Tibial artery (tissue), 4 donors: ENCODE data around the gene TBX4.

ENCODE experiments used
- DNase-seq, 2 donors: peaks; one replicate each; pipeline ENCODE4 v3.0.0-alpha.2; 2019
- H3K27ac ChIP-seq, 2 donors: fragments of 200-600 bp; sonication (generic) in 1 of 2; 1 replicate in 1 of 2; 2 replicates in 1 of 2; pipeline ENCODE4 v1.5.1; 2018 to 2019; ENCODE audit warnings: mild to moderate bottlenecking in 1 of 2
- H3K27me3 ChIP-seq, 2 donors: fragments of 200-600 bp; sonication (generic) in 1 of 2; one replicate each; pipeline versions ENCODE4 v1.5.1 to v1.6.0; 2016 to 2019
- H3K36me3 ChIP-seq, 3 donors: fragments of 200-600 bp; sonication (generic) in 2 of 3; one replicate each; pipeline ENCODE4 v1.5.1; 2016 to 2019; ENCODE audit warnings: mild to moderate bottlenecking in 2 of 3
- H3K4me1 ChIP-seq, 4 donors: fragments of 200-600 bp; sonication (generic) in 2 of 4; 1 replicate in 3 of 4; 2 replicates in 1 of 4; pipeline ENCODE4 v1.5.1; 2016 to 2019
- H3K4me3 ChIP-seq, 2 donors: fragments of 200-600 bp; sonication (generic) in 1 of 2; 1 replicate in 1 of 2; 2 replicates in 1 of 2; pipeline ENCODE4 v1.5.1; 2018 to 2019; ENCODE audit warnings: mild to moderate bottlenecking in 2 of 2
- H3K9me3 ChIP-seq, 3 donors: fragments of 200-600 bp; sonication (generic) in 1 of 3; one replicate each; pipeline ENCODE4 v1.5.1; 2016 to 2019
- CTCF ChIP-seq, 2 experiments: fragments of 200-600 bp in 1 of 2; fragments of 450-650 bp in 1 of 2; IDR thresholded peaks; one replicate each; pipeline ENCODE4 v1.5.1; 2017 to 2019; ENCODE audit warnings: antibody characterized with exemption in 2 of 2, mild to moderate bottlenecking in 1 of 2, moderate library complexity in 1 of 2
- intact Hi-C: fragments of 100-400 bp; cut with DNase I; formaldehyde crosslinking; loops from one replicate; pipeline ENCODE4 v1.15.0; 2023; ENCODE audit warnings: low total_unique reads

TBX4 gene

GRCh38 chr17:61528171-61528570 lies 75.9 kb downstream of the TBX4 start:
- no peaks in the 10 kb centered on the region for H3K36me3 ChIP-seq
- H3K4me3 ChIP-seq: no peak overlapping the region
- no peaks in the 10 kb centered on the region for H3K27me3 ChIP-seq
- intact Hi-C loops: no loop called here
- no peak overlapping the region for H3K27ac ChIP-seq
- peaks cover 0 to 17% (median 0%) of the 10 kb centered on the region in 4 donors for H3K4me1 ChIP-seq
- no peaks in the 10 kb centered on the region for H3K9me3 ChIP-seq
- no peak for TF ChIP-seq CTCF (IDR thresholded peaks at IDR 0.05)
- DNase-seq: no peak

- peaks cover 0 to 2% (median 0%) of the 10 kb centered on the region in 4 donors for H3K4me1 ChIP-seq
- H3K27me3 ChIP-seq: no peaks in the 10 kb centered on the region
- no peaks in the 10 kb centered on the region for H3K9me3 ChIP-seq
- H3K27ac ChIP-seq: no peak overlapping the region
- intact Hi-C loops: no loop called here
- no peak overlapping the region for H3K4me3 ChIP-seq
- no peak for DNase-seq
- no peak for TF ChIP-seq CTCF (IDR thresholded peaks at IDR 0.05)
- H3K36me3 ChIP-seq: no peaks in the 10 kb centered on the region
Observed at GRCh38 chr17:61531223-61531622, 79.0 kb downstream of the TBX4 start.

- TF ChIP-seq CTCF (IDR thresholded peaks at IDR 0.05): no peak
Observed at GRCh38 chr17:61532826-61533225, 80.6 kb downstream of the TBX4 start.

GRCh38 chr17:61533797-61534196 lies 81.6 kb downstream of the TBX4 start:
- H3K27me3 ChIP-seq: no peaks in the 10 kb centered on the region
- no peak overlapping the region for H3K4me3 ChIP-seq
- intact Hi-C loops: no loop called here
- H3K4me1 ChIP-seq: no peaks in the 10 kb centered on the region
- no peak overlapping the region for H3K27ac ChIP-seq
- no peak for DNase-seq
- no peaks in the 10 kb centered on the region for H3K36me3 ChIP-seq
- H3K9me3 ChIP-seq: no peaks in the 10 kb centered on the region
- TF ChIP-seq CTCF (IDR thresholded peaks at IDR 0.05): no peak

More at GRCh38 chr17:61532826-61533225, 80.6 kb downstream of the TBX4 start:
- H3K36me3 ChIP-seq: no peaks in the 10 kb centered on the region
- intact Hi-C loops: no loop called here
- no peaks in the 10 kb centered on the region for H3K4me1 ChIP-seq
- no peak overlapping the region for H3K4me3 ChIP-seq
- no peak overlapping the region for H3K27ac ChIP-seq
- no peaks in the 10 kb centered on the region for H3K9me3 ChIP-seq
- H3K27me3 ChIP-seq: no peaks in the 10 kb centered on the region
- no peak for DNase-seq

- no peak for TF ChIP-seq CTCF (IDR thresholded peaks at IDR 0.05)
- H3K4me3 ChIP-seq: no peak overlapping the region
- intact Hi-C loops: no loop called here
- H3K36me3 ChIP-seq: no peaks in the 10 kb centered on the region
- no peak overlapping the region for H3K27ac ChIP-seq
- no peaks in the 10 kb centered on the region for H3K4me1 ChIP-seq
- H3K27me3 ChIP-seq: no peaks in the 10 kb centered on the region
- DNase-seq: no peak
- no peaks in the 10 kb centered on the region for H3K9me3 ChIP-seq
Observed at GRCh38 chr17:61534414-61534813, 82.2 kb downstream of the TBX4 start.
